Common myeloid progenitor, CD34-positive (primary cell): ENCODE data around the gene CDYL2.
A peak's percentile ranks its signal among the peaks of the same experiment; 100 is the strongest.

Experiments
- CTCF ChIA-PET: fragments of 350-600 bp; sonication (Branson Sonifier 250); formaldehyde crosslinking; loops from one replicate; lab custom pipeline; 2021; ENCODE audit warnings: antibody characterized with exemption; lab: Charles Lee
- POLR2A ChIA-PET: fragments of 350-600 bp; sonication (Branson Sonifier 250); formaldehyde crosslinking; loops from one replicate; lab custom pipeline; 2021; ENCODE audit warnings: antibody characterized with exemption; lab: Charles Lee
- DNase-seq, 3 donors: peaks; one replicate each; pipeline versions ENCODE4 v3.0.0 to v3.0.0-alpha.2; 2013
- H3K27ac ChIP-seq, 2 experiments: 1 replicate in 1 of 2; 2 replicates in 1 of 2; pipeline ENCODE4 v1.7.0; 2013; ENCODE audit warnings: inconsistent platforms in 2 of 2, low read length in 2 of 2, mild to moderate bottlenecking in 2 of 2, low read depth in 1 of 2, moderate library complexity in 1 of 2; ENCODE audit not compliant: severe bottlenecking in 2 of 2, insufficient read depth in 1 of 2, poor library complexity in 1 of 2
- H3K27me3 ChIP-seq, 5 experiments: replicated peaks in 2 of 5; 1 replicate in 3 of 5; 2 replicates in 2 of 5; pipeline versions ENCODE4 v1.6.1 to v1.7.0; 2013; ENCODE audit warnings: low read length in 4 of 5, mild to moderate bottlenecking in 2 of 5, moderate library complexity in 2 of 5, inconsistent platforms in 1 of 5; ENCODE audit not compliant: insufficient read depth in 5 of 5, control insufficient read depth in 4 of 5
- H3K36me3 ChIP-seq, 4 experiments: 1 replicate in 2 of 4; 2 replicates in 2 of 4; pipeline versions ENCODE4 v1.6.1 to v1.7.0; 2013; ENCODE audit warnings: low read length in 3 of 4, control low read depth in 1 of 4, mild to moderate bottlenecking in 1 of 4; ENCODE audit not compliant: control insufficient read depth in 4 of 4, insufficient read depth in 4 of 4
- H3K4me1 ChIP-seq, 4 experiments: 1 replicate in 3 of 4; 2 replicates in 1 of 4; pipeline versions ENCODE4 v1.6.1 to v1.7.1; 2013; ENCODE audit warnings: low read length in 3 of 4, mild to moderate bottlenecking in 3 of 4, control low read depth in 1 of 4, inconsistent platforms in 1 of 4, moderate library complexity in 1 of 4; ENCODE audit not compliant: control insufficient read depth in 4 of 4, insufficient read depth in 4 of 4; ENCODE audit errors: control extremely low read depth in 1 of 4
- H3K4me3 ChIP-seq, 7 experiments: 1 replicate in 4 of 7; 2 replicates in 3 of 7; pipeline versions ENCODE4 v1.5.1 to v1.7.0; 2013; ENCODE audit warnings: mild to moderate bottlenecking in 7 of 7, low read length in 6 of 7, moderate library complexity in 6 of 7, inconsistent platforms in 2 of 7, low read depth in 2 of 7, control low read depth in 1 of 7; ENCODE audit not compliant: insufficient read depth in 4 of 7, control insufficient read depth in 1 of 7; ENCODE audit errors: extremely low read depth in 1 of 7
- H3K9me3 ChIP-seq, 5 experiments: 1 replicate in 4 of 5; 2 replicates in 1 of 5; pipeline versions ENCODE4 v1.6.1 to v1.7.1; 2013; ENCODE audit warnings: low read length in 4 of 5, mild to moderate bottlenecking in 2 of 5, inconsistent platforms in 1 of 5, low read depth in 1 of 5, moderate library complexity in 1 of 5; ENCODE audit not compliant: control insufficient read depth in 4 of 5, insufficient read depth in 2 of 5; ENCODE audit errors: control extremely low read depth in 1 of 5
- WGBS: methylation state at CpG from one replicate; pipeline ENCODE4 v1.1.5; 2013; ENCODE audit not compliant: insufficient coverage; 5-methylcytosine and 5-hydroxymethylcytosine counted together

The CDYL2 gene

DNA sequence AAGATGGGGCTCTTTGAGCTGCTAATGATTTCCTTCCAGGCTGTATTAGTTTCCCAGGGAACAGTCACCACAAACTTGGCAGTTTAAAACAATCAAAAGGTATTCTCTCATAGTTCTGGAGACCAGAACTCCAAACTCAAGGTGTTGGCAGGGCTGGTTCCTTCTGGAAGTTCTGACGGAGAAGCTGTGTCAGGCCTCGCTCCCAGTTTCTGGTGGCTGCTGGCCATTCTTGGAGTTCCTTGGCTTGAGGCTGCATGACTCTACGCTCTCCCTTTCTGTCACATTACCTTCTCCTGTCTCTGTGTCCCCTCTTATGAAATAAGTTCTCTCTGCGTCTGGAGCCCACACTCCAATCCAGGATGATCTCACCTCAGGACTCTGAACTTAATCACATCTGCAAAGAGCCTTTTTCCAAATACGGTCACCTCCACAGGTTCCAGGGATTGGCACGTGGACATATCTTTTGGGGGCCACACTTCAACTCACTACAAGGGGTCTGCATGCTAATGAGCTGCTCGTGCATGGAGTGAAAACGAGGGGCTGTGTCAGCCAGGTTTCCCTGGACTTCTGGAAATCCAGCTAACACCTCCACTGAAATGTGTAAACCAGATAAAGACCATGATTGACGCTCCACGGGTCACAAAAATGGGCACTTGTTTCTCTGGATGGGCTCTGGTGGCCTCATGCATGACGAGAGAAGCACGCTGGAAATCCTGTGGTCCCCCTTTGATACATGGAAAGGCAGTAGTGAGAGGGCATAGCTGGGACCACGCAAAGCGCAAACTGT, 185.3 kb downstream of the CDYL2 start:
- Histone ChIP-seq H3K27ac (no peak overlapping the region), H3K4me1 (no peaks in the 10 kb centered on the region), H3K36me3 (peaks cover 2 to 40% (median 12%) of the 10 kb centered on the region in 4 experiments), H3K9me3 (peaks cover 0 to 13% (median 3%) of the 10 kb centered on the region in 5 experiments), H3K4me3 (no peak overlapping the region), H3K27me3 (no peaks in the 10 kb centered on the region)
- CTCF ChIA-PET, result no interaction called here
- no peak for DNase-seq
- 93% methylated on average over 14 of the region's 14 CpGs for WGBS
- POLR2A ChIA-PET, result no interaction called here

DNA sequence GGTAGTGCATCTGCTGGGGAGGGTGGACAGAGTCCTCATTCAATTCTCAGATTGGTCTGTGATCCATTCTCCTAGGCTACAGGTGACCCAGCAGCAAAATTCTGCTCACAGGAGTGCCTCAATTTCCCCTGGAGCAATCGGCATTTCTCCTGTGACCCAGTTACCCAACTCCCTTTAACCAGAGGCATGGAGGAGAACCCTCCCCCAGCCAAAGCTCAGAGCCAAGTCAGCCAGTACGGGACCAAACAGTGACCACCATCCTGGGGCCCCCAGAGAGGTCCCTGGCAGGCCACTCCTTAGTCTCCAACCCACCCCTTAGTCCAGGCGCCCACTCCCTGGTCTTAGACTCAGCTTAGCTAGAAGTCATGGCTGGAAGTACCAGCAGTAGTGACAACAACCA, 188.0 kb downstream of the CDYL2 start:
- CTCF ChIA-PET, result interaction anchor here (1.1 kb wide), 1 partner anchor 13 kb away, joined by 3 read pairs; no protein-coding TSS in a partner anchor
- H3K27me3 ChIP-seq, result no peaks in the 10 kb centered on the region

DNA sequence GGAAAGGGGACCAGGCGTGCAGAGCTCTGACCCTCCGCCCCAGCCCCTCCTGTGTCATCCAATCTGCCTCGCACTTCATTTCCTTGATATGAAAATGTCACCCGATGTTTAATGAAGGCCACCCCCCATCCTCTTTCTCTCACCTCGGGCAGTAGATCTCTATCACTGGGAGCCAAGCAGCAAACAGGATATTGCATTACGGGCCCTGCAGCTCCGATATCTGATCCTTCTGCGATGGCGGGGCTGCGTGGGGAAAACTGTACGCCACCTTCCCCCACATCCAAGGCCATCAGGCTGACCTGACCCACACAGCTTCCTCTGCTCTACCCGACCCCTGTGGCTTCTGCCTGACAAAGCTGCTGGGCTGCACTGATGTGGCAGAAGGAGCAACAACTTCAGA, 188.7 kb downstream of the CDYL2 start:
- 92% methylated on average over 12 of the region's 12 CpGs for WGBS
- POLR2A ChIA-PET, result no interaction called here

More for the DNA sequence above, 188.0 kb downstream of the CDYL2 start:
- Histone ChIP-seq H3K4me1 (no peaks in the 10 kb centered on the region), H3K4me3 (no peak overlapping the region), H3K36me3 (peaks cover 7 to 52% (median 14%) of the 10 kb centered on the region in 4 experiments), H3K27ac (no peak overlapping the region), H3K9me3 (peaks cover 0 to 8% (median 0%) of the 10 kb centered on the region in 5 experiments)
- DNase-seq, result no peak
- WGBS, result 100% methylated on average over 3 of the region's 3 CpGs
- POLR2A ChIA-PET, result no interaction called here

DNA sequence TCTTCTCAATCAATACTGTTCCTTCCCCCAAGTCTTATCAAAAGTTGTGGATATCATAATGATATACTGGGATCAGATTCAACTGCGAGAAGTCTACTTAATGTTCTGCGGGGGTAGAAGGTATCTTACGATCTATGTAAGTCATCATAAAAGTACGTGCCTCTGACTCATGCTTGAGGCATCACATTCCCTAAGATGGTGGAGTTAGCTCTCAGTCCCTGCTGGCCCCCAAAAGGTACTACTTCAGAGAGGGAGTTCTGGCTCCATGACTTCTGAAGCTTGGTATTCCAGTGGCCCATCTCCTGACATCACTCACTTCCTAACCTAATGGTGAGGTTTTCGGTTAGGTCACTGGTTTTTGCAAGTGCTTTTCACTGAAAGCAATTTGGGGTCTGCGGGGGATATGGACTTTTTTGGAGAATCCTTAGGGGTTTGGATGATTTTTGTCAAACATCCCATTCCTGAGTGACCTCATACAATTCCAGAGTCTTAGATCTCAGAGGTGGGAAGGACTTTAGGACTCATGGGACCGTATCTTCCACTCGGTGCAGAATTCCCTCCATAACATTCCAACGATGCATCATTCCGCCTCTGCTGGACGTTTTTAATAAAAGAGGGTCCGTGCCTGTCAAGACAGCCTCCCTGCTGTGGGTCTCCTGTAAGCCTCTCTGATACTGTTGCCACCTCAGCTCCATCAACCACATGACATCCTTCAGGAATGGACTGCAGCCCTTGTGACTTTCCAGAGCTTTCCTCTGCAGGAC, 189.3 kb downstream of the CDYL2 start:
- Histone ChIP-seq H3K4me1 (no peaks in the 10 kb centered on the region), H3K9me3 (peaks cover 0 to 8% (median 0%) of the 10 kb centered on the region in 5 experiments), H3K27ac (no peak overlapping the region), H3K36me3 (peaks cover 7 to 55% (median 11%) of the 10 kb centered on the region in 4 experiments), H3K27me3 (no peaks in the 10 kb centered on the region), H3K4me3 (no peak overlapping the region)
- POLR2A ChIA-PET, result no interaction called here
- CTCF ChIA-PET, result interaction anchor here (1.5 kb wide), 1 partner anchor 88 kb away, joined by 4 read pairs; no protein-coding TSS in a partner anchor
- peak in 1 of 3 donors; percentile 19 for DNase-seq
- WGBS, result 98% methylated on average over 9 of the region's 12 CpGs

More for the DNA sequence above, 188.7 kb downstream of the CDYL2 start:
- H3K36me3 ChIP-seq, result peaks cover 7 to 57% (median 14%) of the 10 kb centered on the region in 4 experiments
- no peak overlapping the region for H3K4me3 ChIP-seq
- CTCF ChIA-PET, result no interaction called here
- no peaks in the 10 kb centered on the region for H3K27me3 ChIP-seq
- DNase-seq, result peak in 1 of 3 donors; percentile 9
- no peak overlapping the region for H3K27ac ChIP-seq
- no peaks in the 10 kb centered on the region for H3K4me1 ChIP-seq
- peaks cover 0 to 8% (median 0%) of the 10 kb centered on the region in 5 experiments for H3K9me3 ChIP-seq

DNA sequence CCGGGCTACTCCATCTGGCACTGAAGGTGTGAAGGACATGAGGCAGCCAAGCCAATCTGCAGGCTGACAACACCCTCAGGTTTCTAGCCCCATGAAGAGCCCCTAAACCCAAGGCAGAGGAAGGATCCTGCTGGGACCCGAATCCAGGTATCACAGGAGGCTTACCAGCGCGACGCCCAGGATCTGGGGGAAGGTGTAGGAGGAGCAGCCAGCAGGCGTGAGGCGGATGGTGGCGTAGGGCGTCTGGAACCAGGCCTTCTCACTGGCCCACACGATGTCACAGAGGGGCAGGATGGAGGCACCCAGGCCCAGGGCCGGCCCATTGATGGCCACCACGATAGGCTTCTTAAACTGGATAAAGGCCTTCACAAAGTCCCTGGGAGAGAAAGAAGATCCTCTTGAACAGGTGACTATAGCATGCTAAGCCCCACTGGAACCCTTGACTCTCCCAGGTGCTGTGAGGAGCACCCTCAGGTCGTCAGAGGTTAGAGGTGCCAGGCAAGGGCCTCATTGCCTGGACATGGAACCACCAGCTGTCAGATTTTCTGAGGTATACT, 191.9 kb downstream of the CDYL2 start:
- no peak for DNase-seq
- 93% methylated on average over 10 of the region's 13 CpGs for WGBS
- Histone ChIP-seq H3K27ac (no peak overlapping the region), H3K4me3 (no peak overlapping the region), H3K36me3 (peaks cover under 1 to 51% (median 9%) of the 10 kb centered on the region in 4 experiments), H3K9me3 (peaks cover 0 to 8% (median 0%) of the 10 kb centered on the region in 5 experiments), H3K27me3 (no peaks in the 10 kb centered on the region), H3K4me1 (no peaks in the 10 kb centered on the region)
- ChIA-PET POLR2A (no interaction called here), CTCF (no interaction called here)

DNA sequence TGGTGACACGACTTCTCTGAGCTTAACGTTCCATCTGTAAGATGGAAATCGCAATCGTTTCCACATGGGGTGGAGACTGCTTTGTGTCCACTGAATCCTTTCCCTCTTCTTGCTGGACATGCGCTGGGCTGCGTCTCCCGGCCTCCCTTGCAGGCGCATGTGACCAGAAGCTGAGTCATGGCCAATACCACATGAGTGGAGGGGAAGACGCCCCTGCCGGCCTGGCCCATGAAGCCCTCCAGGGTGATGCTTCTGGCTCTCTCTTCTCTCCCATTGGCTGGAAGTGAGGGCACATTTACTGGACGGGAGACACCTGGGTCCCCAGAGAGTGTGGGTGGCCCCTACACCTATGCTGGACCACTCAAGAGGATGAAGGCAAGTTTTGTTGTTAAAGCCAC, 192.5 kb downstream of the CDYL2 start:
- Histone ChIP-seq H3K27ac (no peak overlapping the region), H3K36me3 (peaks cover 5 to 54% (median 12%) of the 10 kb centered on the region in 4 experiments), H3K27me3 (no peaks in the 10 kb centered on the region), H3K4me3 (no peak overlapping the region), H3K9me3 (peaks cover 0 to 9% (median 0%) of the 10 kb centered on the region in 5 experiments), H3K4me1 (no peaks in the 10 kb centered on the region)
- 96% methylated on average over 10 of the region's 11 CpGs for WGBS
- CTCF ChIA-PET, result no interaction called here
- no peak for DNase-seq
- POLR2A ChIA-PET, result no interaction called here
